HepG2 (cell line): ENCODE results near the gene CPPED1. TPM values are rescaled to one million over a fixed set of nuclear protein-coding genes. Genes with fewer than 3 reads are reported as not detected.

Source experiments
- BCL6 ChIP-seq: IDR thresholded peaks from 2 replicates; pipeline ENCODE4 v1.6.1; 2016; ENCODE audit warnings: missing genetic modification reagents, missing compliant biosample characterization
- BHLHE40 ChIP-seq: IDR thresholded peaks from 2 replicates; pipeline ENCODE4 v1.6.1; 2011; ENCODE audit warnings: low read length, improper control_type of control experiment
- FOXP1 ChIP-seq, 2 experiments: fragments of 450-650 bp in 1 of 2; IDR thresholded peaks; 2 replicates each; pipeline ENCODE4 v1.6.1; 2017 to 2018; ENCODE audit warnings: antibody characterized with exemption in 1 of 2
- HES4 ChIP-seq: sonication (generic); formaldehyde crosslinking; IDR thresholded peaks from 2 replicates; pipeline ENCODE4 v1.9.0; 2021; ENCODE audit warnings: mild to moderate bottlenecking, missing genetic modification reagents, borderline replicate concordance
- KDM1A ChIP-seq: IDR thresholded peaks from 2 replicates; pipeline ENCODE4 v1.6.1; 2016; ENCODE audit warnings: missing compliant biosample characterization
- KMT2A ChIP-seq: sonication (generic); formaldehyde crosslinking; IDR thresholded peaks from 2 replicates; pipeline ENCODE4 v1.4.0; 2020; ENCODE audit warnings: missing genetic modification reagents
- MTA1 ChIP-seq: sonication (generic); formaldehyde crosslinking; IDR thresholded peaks from 2 replicates; pipeline ENCODE4 v1.4.0; 2020; ENCODE audit warnings: missing genetic modification reagents, mild to moderate bottlenecking, borderline replicate concordance
- NCOA5 ChIP-seq: sonication (generic); formaldehyde crosslinking; IDR thresholded peaks from 2 replicates; pipeline ENCODE4 v1.4.0; 2020; ENCODE audit warnings: missing genetic modification reagents
- NFKBIZ ChIP-seq: IDR thresholded peaks from 2 replicates; pipeline ENCODE4 v1.6.1; 2018; ENCODE audit warnings: missing genetic modification reagents, missing compliant biosample characterization
- NR2C2 ChIP-seq: sonication (generic); formaldehyde crosslinking; IDR thresholded peaks from 2 replicates; pipeline ENCODE4 v1.4.0; 2020; ENCODE audit warnings: missing genetic modification reagents, mild to moderate bottlenecking, moderate library complexity, borderline replicate concordance
- NR3C1 ChIP-seq: sonication (generic); formaldehyde crosslinking; IDR thresholded peaks from 2 replicates; pipeline ENCODE4 v1.4.0; 2020; ENCODE audit warnings: missing genetic modification reagents
- PHF20 ChIP-seq: sonication (generic); formaldehyde crosslinking; IDR thresholded peaks from 2 replicates; pipeline ENCODE4 v1.5.0; 2020; ENCODE audit warnings: mild to moderate bottlenecking, missing genetic modification reagents
- SRSF4 ChIP-seq: fragments of 200-400 bp; formaldehyde crosslinking; IDR thresholded peaks from one replicate; pipeline ENCODE4 v1.6.1; 2018; ENCODE audit warnings: mild to moderate bottlenecking, low read depth, low read length, moderate library complexity; ENCODE audit not compliant: poor library complexity, severe bottlenecking
- SSRP1 ChIP-seq: IDR thresholded peaks from 2 replicates; pipeline ENCODE4 v1.6.1; 2016; ENCODE audit warnings: control low read depth
- WIZ ChIP-seq: sonication (generic); formaldehyde crosslinking; IDR thresholded peaks from 2 replicates; pipeline ENCODE4 v1.5.1; 2020; ENCODE audit warnings: mild to moderate bottlenecking, missing genetic modification reagents
- YEATS4 ChIP-seq: sonication (generic); formaldehyde crosslinking; IDR thresholded peaks from 2 replicates; pipeline ENCODE4 v1.4.0; 2020; ENCODE audit warnings: missing genetic modification reagents, borderline replicate concordance
- ZBED4 ChIP-seq: sonication (generic); formaldehyde crosslinking; IDR thresholded peaks from 2 replicates; pipeline ENCODE4 v1.4.0; 2020; ENCODE audit warnings: missing genetic modification reagents, borderline replicate concordance
- ZFYVE20 ChIP-seq: sonication (generic); formaldehyde crosslinking; IDR thresholded peaks from 2 replicates; pipeline ENCODE4 v1.8.0; 2023; ENCODE audit warnings: low read depth, mild to moderate bottlenecking, moderate library complexity, missing genetic modification reagents, borderline replicate concordance
- ZNF333 ChIP-seq: sonication (generic); formaldehyde crosslinking; IDR thresholded peaks from 2 replicates; pipeline ENCODE4 v1.4.0; 2020; ENCODE audit warnings: mild to moderate bottlenecking, missing genetic modification reagents, borderline replicate concordance
- ZNF362 ChIP-seq: sonication (generic); formaldehyde crosslinking; IDR thresholded peaks from 2 replicates; pipeline ENCODE4 v1.4.0; 2020; ENCODE audit warnings: missing genetic modification reagents, mild to moderate bottlenecking, borderline replicate concordance
- ZNF44 ChIP-seq: sonication (generic); formaldehyde crosslinking; IDR thresholded peaks from 2 replicates; pipeline ENCODE4 v1.5.1; 2020; ENCODE audit warnings: mild to moderate bottlenecking, missing genetic modification reagents
- ZNF629 ChIP-seq: sonication (generic); formaldehyde crosslinking; conservative IDR thresholded peaks from 2 replicates; pipeline ENCODE4 v1.5.0; 2020; ENCODE audit warnings: missing genetic modification reagents
- polyA plus RNA-seq, 8 experiments: library from polyadenylated mRNA; depleted of rRNA in 3 of 8; stranded (reverse) in 7 of 8; unstranded in 1 of 8; fragments of >200 nt; fragmentation: Illumina TruSeq in 4 of 8; extraction: Trizol in 4 of 8; gene quantifications; 2 replicates each; pipeline versions ENCODE4 v1.2.1 to v1.2.3, GENCODE V29; 2011 to 2016; ENCODE audit warnings: low read depth in 4 of 8, missing spikeins in 1 of 8, mixed read lengths in 1 of 8; ENCODE audit not compliant: insufficient read depth in 1 of 8
- total RNA-seq, 5 experiments: library from RNA; depleted of rRNA; stranded (reverse); fragments of >200 nt; fragmentation: Illumina TruSeq; extraction: Trizol; gene quantifications; 2 replicates each; pipeline ENCODE4 v1.2.3, GENCODE V29; 2016; ENCODE audit warnings: low read depth in 1 of 5
- TF ChIP-seq, protein P1 (sequence below): sonication (generic); formaldehyde crosslinking; IDR thresholded peaks from 2 replicates; pipeline ENCODE4 v1.4.0; 2020; ENCODE audit warnings: missing genetic modification reagents, borderline replicate concordance

The CPPED1 gene
- total and polyA plus RNA-seq, 2 of the 13 experiments (the other 11 are each of a cell fraction or from before 2014, with no cell fraction given): 66.6 to 71.3 TPM

- TF ChIP-seq ZBED4 (CRISPR knock-in tag) (no peak; the same call in 1 of the 2 replicates), ZNF44 (CRISPR knock-in tag) (0 out of 2 replicates have a peak, but pooled peaks have one; percentile 30), PHF20 (CRISPR knock-in tag) (no peak), SRSF4 (no peak), BHLHE40 (peak; percentile 90), SSRP1 (no peak), WIZ (no peak; the same call in 1 of the 2 replicates), NR2C2 (CRISPR knock-in tag) (peak; percentile 88), FOXP1 (IDR thresholded peaks at IDR 0.05) (no peak), FOXP1 (CRISPR knock-in tag; IDR thresholded peaks at IDR 0.05) (0 out of 2 replicates have a peak, but pooled peaks have one; percentile 45), MTA1 (CRISPR knock-in tag) (peak; percentile 61; the same call in 1 of the 2 replicates), ZFYVE20 (CRISPR knock-in tag) (no peak), KDM1A (CRISPR knock-in tag) (no peak), NFKBIZ (CRISPR knock-in tag) (peak; percentile 52; the same call in 1 of the 2 replicates), NR3C1 (CRISPR knock-in tag) (no peak), ZNF629 (CRISPR knock-in tag) (no peak), ZNF333 (CRISPR knock-in tag) (no peak), ZNF362 (CRISPR knock-in tag) (peak; percentile 45; the same call in 1 of the 2 replicates), BCL6 (CRISPR knock-in tag) (peak; percentile 65; the same call in 1 of the 2 replicates), NCOA5 (CRISPR knock-in tag) (no peak), YEATS4 (CRISPR knock-in tag) (0 out of 2 replicates have a peak, but pooled peaks have one; percentile 14), HES4 (CRISPR knock-in tag) (no peak), KMT2A (CRISPR knock-in tag) (0 out of 2 replicates have a peak, but pooled peaks have one; percentile 29)
- TF ChIP-seq, protein P1, sequence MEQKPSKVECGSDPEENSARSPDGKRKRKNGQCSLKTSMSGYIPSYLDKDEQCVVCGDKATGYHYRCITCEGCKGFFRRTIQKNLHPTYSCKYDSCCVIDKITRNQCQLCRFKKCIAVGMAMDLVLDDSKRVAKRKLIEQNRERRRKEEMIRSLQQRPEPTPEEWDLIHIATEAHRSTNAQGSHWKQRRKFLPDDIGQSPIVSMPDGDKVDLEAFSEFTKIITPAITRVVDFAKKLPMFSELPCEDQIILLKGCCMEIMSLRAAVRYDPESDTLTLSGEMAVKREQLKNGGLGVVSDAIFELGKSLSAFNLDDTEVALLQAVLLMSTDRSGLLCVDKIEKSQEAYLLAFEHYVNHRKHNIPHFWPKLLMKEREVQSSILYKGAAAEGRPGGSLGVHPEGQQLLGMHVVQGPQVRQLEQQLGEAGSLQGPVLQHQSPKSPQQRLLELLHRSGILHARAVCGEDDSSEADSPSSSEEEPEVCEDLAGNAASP (CRISPR knock-in tag): peak; percentile 98
Measured at GRCh38 chr16:12613131-12613991, 190.3 kb downstream of the CPPED1 start (continued).
